ENCODE results near the gene DNAJC27. TPM values are rescaled to one million over a fixed set of nuclear protein-coding genes. Genes with fewer than 3 reads are reported as not detected.

Gene DNAJC27
- total and polyA plus RNA-seq, 3 donors from 2014 or later: 33.3 to 59.7 (median 36.7) TPM

DNA sequence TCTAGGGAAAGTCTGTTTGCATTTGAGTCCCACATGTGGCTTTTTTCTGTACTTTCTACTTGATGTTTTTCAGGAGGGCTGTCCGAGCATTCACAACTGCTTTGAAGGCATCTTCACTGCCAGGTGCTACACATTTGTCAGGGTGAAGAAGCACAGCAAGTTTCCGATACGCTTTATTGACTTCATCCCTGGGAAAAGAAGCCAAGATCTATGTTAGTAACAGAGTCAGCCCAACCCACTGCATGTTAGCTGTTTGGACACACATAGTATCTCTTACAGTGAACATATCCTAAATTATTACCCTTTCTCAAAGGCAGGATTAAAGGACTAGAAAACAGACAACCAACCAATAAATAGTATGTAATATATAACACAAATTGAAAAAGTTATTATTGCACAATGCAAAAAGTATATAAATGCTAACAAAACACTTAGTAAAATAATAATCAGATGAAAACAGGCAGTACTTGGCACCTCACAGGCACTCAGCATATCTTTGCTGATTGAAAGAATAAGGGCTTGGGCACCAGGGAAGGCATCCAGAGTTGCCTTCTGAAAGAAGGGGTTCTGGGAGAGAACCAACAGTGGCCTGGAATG lies 24.1 kb downstream of the DNAJC27 start:
- intact Hi-C loops (cut with DNase I; ENCODE audit: low total_unique reads): no loop called here
- H3K4me3 ChIP-seq: no peak overlapping the region
- TF ChIP-seq, protein P1, sequence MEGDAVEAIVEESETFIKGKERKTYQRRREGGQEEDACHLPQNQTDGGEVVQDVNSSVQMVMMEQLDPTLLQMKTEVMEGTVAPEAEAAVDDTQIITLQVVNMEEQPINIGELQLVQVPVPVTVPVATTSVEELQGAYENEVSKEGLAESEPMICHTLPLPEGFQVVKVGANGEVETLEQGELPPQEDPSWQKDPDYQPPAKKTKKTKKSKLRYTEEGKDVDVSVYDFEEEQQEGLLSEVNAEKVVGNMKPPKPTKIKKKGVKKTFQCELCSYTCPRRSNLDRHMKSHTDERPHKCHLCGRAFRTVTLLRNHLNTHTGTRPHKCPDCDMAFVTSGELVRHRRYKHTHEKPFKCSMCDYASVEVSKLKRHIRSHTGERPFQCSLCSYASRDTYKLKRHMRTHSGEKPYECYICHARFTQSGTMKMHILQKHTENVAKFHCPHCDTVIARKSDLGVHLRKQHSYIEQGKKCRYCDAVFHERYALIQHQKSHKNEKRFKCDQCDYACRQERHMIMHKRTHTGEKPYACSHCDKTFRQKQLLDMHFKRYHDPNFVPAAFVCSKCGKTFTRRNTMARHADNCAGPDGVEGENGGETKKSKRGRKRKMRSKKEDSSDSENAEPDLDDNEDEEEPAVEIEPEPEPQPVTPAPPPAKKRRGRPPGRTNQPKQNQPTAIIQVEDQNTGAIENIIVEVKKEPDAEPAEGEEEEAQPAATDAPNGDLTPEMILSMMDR (IDR thresholded peaks at IDR 0.05): no peak
- TF ChIP-seq POLR2A (IDR thresholded peaks at IDR 0.05): no peak
- no peaks in the 10 kb centered on the region for H3K4me1 ChIP-seq
- DNase-seq: no peak
- no peaks in the 10 kb centered on the region for H3K9me3 ChIP-seq
- no peaks in the 10 kb centered on the region for H3K36me3 ChIP-seq (ENCODE audit: low read depth, missing control alignments)
- H3K27me3 ChIP-seq: no peaks in the 10 kb centered on the region
- H3K27ac ChIP-seq: no peak overlapping the region
- WGBS, 2 donors: 91% methylated on average over 3 of the region's 3 CpGs

DNA sequence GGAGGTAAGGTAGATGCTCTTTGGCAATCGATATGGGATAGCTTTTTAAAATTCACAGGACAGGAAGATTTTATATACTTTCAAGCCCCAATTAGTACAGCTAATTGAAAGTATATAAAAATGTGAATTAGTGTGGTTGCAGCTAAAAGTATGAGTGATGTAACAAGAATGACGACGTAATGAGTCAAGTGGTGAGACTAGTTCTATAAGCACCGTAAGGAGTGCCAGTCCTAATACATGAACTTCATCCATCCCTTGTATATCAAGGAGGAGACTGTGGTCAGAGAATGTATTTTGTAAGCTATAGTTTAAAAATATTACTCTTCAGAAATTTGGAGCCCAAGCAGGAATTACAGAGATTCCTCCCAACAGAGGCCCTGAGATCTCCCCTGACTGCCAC lies 25.8 kb downstream of the DNAJC27 start:
- DNase-seq: no peak
- no peaks in the 10 kb centered on the region for H3K4me1 ChIP-seq
- no peaks in the 10 kb centered on the region for H3K9me3 ChIP-seq
- TF ChIP-seq POLR2A (IDR thresholded peaks at IDR 0.05): no peak
- TF ChIP-seq, protein P1 (IDR thresholded peaks at IDR 0.05): no peak
- no peaks in the 10 kb centered on the region for H3K36me3 ChIP-seq (ENCODE audit: low read depth, missing control alignments)
- H3K4me3 ChIP-seq: no peak overlapping the region
- H3K27ac ChIP-seq: no peak overlapping the region
- intact Hi-C loops (cut with DNase I; ENCODE audit: low total_unique reads): no loop called here
- H3K27me3 ChIP-seq: no peaks in the 10 kb centered on the region
- 95 to 96% methylated on average over 4 of the region's 4 CpGs for WGBS, 2 donors

DNA sequence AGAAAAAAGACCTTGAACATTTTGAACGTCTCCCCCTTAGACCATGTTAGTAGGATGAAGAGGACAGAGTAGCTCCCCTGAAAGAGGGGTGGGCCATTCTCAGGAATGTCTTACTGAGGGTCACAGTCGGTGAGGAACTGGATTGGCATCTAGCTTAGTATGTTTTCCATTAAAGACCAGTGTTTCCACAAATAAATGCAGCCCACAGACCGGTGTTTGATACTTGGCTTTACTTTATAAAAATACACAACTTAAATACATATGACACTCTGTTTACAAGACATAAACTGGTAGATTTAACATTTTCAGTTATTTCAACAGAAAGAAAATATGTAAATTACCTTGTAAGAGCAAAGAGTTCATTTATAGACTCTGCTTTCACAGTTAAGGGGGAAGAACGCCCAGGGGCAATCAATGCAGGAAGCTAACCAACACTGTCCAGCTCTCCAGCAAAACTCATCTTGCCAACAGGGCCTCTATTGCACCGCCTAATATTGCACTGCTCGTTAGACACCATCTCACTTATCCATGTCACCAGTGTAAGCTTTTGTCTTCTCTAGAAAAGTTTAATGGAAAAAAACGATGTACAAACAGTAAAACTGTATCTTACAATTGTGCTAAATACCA lies 28.2 kb downstream of the DNAJC27 start:
- no peak for DNase-seq
- no peak for TF ChIP-seq POLR2A (IDR thresholded peaks at IDR 0.05)
- TF ChIP-seq, protein P1 (IDR thresholded peaks at IDR 0.05): no peak

DNA sequence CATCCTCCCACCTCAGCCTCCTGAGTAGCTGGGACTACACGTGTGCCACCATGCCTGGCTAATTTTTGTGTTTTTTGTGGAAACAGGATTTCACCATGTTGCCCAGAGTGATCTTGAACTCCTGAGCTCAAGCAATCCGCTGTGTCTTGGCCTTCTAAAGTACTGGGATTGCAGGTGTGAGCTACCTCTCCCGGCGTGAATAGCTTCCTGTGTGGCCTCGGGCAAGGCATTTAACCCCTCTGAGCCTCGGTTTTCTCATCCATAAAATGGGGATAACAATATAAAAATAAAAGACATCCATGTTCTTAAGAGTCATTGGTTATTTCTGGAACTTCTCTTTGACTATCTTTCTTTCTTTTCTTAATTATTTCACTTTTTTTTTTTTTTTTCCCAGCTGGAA lies 32.4 kb downstream of the DNAJC27 start:
- DNase-seq: no peak
- intact Hi-C loops (cut with DNase I; ENCODE audit: low total_unique reads): no loop called here
- Histone ChIP-seq H3K27me3 (no peaks in the 10 kb centered on the region), H3K9me3 (no peaks in the 10 kb centered on the region), H3K36me3 (ENCODE audit: low read depth, missing control alignments) (no peaks in the 10 kb centered on the region), H3K4me3 (no peak overlapping the region), H3K4me1 (no peaks in the 10 kb centered on the region), H3K27ac (no peak overlapping the region)
- no peak for TF ChIP-seq POLR2A (IDR thresholded peaks at IDR 0.05)
- TF ChIP-seq, protein P1 (IDR thresholded peaks at IDR 0.05): no peak
- WGBS, 2 donors: 83 to 87% methylated on average over 6 of the region's 6 CpGs

More for the DNA sequence above, 28.2 kb downstream of the DNAJC27 start:
- no peaks in the 10 kb centered on the region for H3K36me3 ChIP-seq (ENCODE audit: low read depth, missing control alignments)
- no peak overlapping the region for H3K4me3 ChIP-seq
- no peak overlapping the region for H3K27ac ChIP-seq
- intact Hi-C loops (cut with DNase I; ENCODE audit: low total_unique reads): no loop called here
- no peaks in the 10 kb centered on the region for H3K27me3 ChIP-seq
- H3K9me3 ChIP-seq: no peaks in the 10 kb centered on the region
- no peaks in the 10 kb centered on the region for H3K4me1 ChIP-seq
- WGBS, 2 donors: 76 to 83% methylated on average over 7 of the region's 7 CpGs

DNA sequence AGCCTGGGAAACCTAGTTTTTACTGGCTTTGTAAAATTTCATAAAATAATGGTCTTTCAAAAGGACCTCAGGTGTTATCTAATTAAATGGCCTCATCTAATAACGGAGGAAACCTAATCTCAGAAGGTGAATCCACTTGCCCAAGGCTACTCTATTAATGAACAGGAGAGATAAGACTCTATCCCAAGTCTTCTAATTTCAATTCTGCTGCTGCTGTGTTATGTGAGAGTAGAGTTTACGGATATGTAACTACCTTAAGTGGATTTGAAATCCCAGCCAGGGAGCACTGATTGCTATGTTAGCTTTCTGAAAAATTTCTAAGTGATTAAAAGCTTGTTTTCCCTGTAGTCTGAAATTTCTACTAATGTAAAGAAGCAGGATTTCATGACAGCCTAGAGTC lies 34.5 kb downstream of the DNAJC27 start:
- no peaks in the 10 kb centered on the region for H3K4me1 ChIP-seq
- DNase-seq: no peak
- no peaks in the 10 kb centered on the region for H3K9me3 ChIP-seq
- H3K27me3 ChIP-seq: no peaks in the 10 kb centered on the region
- 81 to 84% methylated on average over 2 of the region's 2 CpGs for WGBS, 2 donors
- H3K27ac ChIP-seq: no peak overlapping the region
- TF ChIP-seq POLR2A (IDR thresholded peaks at IDR 0.05): no peak
- TF ChIP-seq, protein P1 (IDR thresholded peaks at IDR 0.05): no peak
- intact Hi-C loops (cut with DNase I; ENCODE audit: low total_unique reads): no loop called here
- no peaks in the 10 kb centered on the region for H3K36me3 ChIP-seq (ENCODE audit: low read depth, missing control alignments)
- H3K4me3 ChIP-seq: no peak overlapping the region

Measured in testis (tissue), 3 donors.